Keratinocyte (primary cell): ENCODE data around the gene VPS33B. TPM values are rescaled to one million over a fixed set of nuclear protein-coding genes. Genes with fewer than 3 reads are reported as not detected.

ENCODE experiments used
- DNase-seq: peaks from one replicate; pipeline ENCODE4 v3.0.0-alpha.2; 2011; ENCODE audit warnings: low read depth, missing footprints, low spot score
- FAIRE-seq: peaks from 2 replicates; lab custom pipeline; 2011; peaks lifted over from hg19 to GRCh38; lab: Jason Lieb, UNC
- H2AFZ ChIP-seq: 2 replicates; pipeline ENCODE4 v1.6.0; 2012; ENCODE audit warnings: low read length, control low read depth, inconsistent platforms; ENCODE audit not compliant: control insufficient read depth
- H3K27ac ChIP-seq: 2 replicates; pipeline ENCODE4 v1.5.1; 2011; ENCODE audit warnings: low read length; ENCODE audit not compliant: control insufficient read depth, insufficient read depth
- H3K27me3 ChIP-seq: 3 replicates; pipeline ENCODE4 v1.6.0; 2011; ENCODE audit warnings: low read length; ENCODE audit not compliant: control insufficient read depth, insufficient read depth; ENCODE audit errors: extremely low read depth
- H3K36me3 ChIP-seq, 2 experiments: 2 replicates in 1 of 2; 3 replicates in 1 of 2; pipeline ENCODE4 v1.5.1; 2011; ENCODE audit warnings: low read length in 2 of 2, mild to moderate bottlenecking in 1 of 2; ENCODE audit not compliant: control insufficient read depth in 2 of 2, insufficient read depth in 2 of 2; ENCODE audit errors: extremely low read depth in 1 of 2
- H3K4me1 ChIP-seq: 3 replicates; pipeline ENCODE4 v1.5.1; 2011; ENCODE audit warnings: low read length; ENCODE audit not compliant: control insufficient read depth, insufficient read depth; ENCODE audit errors: extremely low read depth
- H3K4me2 ChIP-seq: 3 replicates; pipeline ENCODE4 v1.6.0; 2011; ENCODE audit warnings: low read depth, low read length; ENCODE audit not compliant: control insufficient read depth, insufficient read depth; ENCODE audit errors: extremely low read depth
- H3K4me3 ChIP-seq, 3 experiments: fragments of 200-600 bp in 1 of 3; sonication (generic) in 1 of 3; 2 replicates in 2 of 3; 3 replicates in 1 of 3; pipeline ENCODE4 v1.5.1; 2011 to 2016; ENCODE audit warnings: low read length in 3 of 3, mild to moderate bottlenecking in 3 of 3, control low read depth in 2 of 3, inconsistent platforms in 1 of 3, low read depth in 1 of 3, mixed read lengths in 1 of 3, mixed run types in 1 of 3, moderate library complexity in 1 of 3; ENCODE audit not compliant: control insufficient read depth in 2 of 3, insufficient read depth in 2 of 3; ENCODE audit errors: extremely low read depth in 1 of 3
- H3K79me2 ChIP-seq: 2 replicates; pipeline ENCODE4 v1.6.0; 2012; ENCODE audit warnings: low read length; ENCODE audit not compliant: control insufficient read depth, insufficient read depth
- H3K9ac ChIP-seq: 3 replicates; pipeline ENCODE4 v1.6.0; 2011; ENCODE audit warnings: low read length; ENCODE audit not compliant: control insufficient read depth, insufficient read depth; ENCODE audit errors: extremely low read depth
- H3K9me1 ChIP-seq: 3 replicates; pipeline ENCODE4 v1.6.0; 2011; ENCODE audit warnings: low read length; ENCODE audit not compliant: control insufficient read depth, insufficient read depth; ENCODE audit errors: extremely low read depth
- H3K9me3 ChIP-seq: 2 replicates; pipeline ENCODE4 v1.5.1; 2012; ENCODE audit warnings: low read depth, low read length; ENCODE audit not compliant: control insufficient read depth
- H4K20me1 ChIP-seq: 3 replicates; pipeline ENCODE4 v1.6.0; 2011; ENCODE audit warnings: low read length; ENCODE audit not compliant: control insufficient read depth, insufficient read depth; ENCODE audit errors: extremely low read depth
- EZH2 ChIP-seq: IDR thresholded peaks from one replicate; pipeline ENCODE4 v1.6.1; 2012; ENCODE audit warnings: inconsistent platforms, mild to moderate bottlenecking, low read length, moderate library complexity
- dilution Hi-C: fragments of 300-500 bp; cut with MboI; formaldehyde crosslinking; loops from one replicate; pipeline ENCODE4 v1.7.0; 2020; ENCODE audit warnings: low sequenced_read_pairs; ENCODE audit not compliant: extremely low pct_ligation_motif_present
- polyA plus RNA-seq, 5 experiments: library from polyadenylated mRNA; depleted of rRNA in 3 of 5; stranded (reverse) in 3 of 5; stranded (forward) in 1 of 5; unstranded in 1 of 5; fragments of >200 nt; gene quantifications; 1 replicate in 1 of 5; 2 replicates in 3 of 5; 3 replicates in 1 of 5; pipeline versions ENCODE4 v1.2.1 to v1.2.3, GENCODE V29; 2011 to 2012; ENCODE audit warnings: missing spikeins in 2 of 5, low read depth in 1 of 5, low replicate concordance in 1 of 5
- TF ChIP-seq, protein P1 (sequence below), 3 experiments: IDR thresholded peaks in 1 of 3; conservative IDR thresholded peaks in 1 of 3; optimal IDR thresholded peaks in 1 of 3; 2 replicates in 2 of 3; 3 replicates in 1 of 3; pipeline versions ENCODE3 to v1.5.1; 2011; ENCODE audit warnings: low read length in 3 of 3, mild to moderate bottlenecking in 3 of 3, moderate library complexity in 2 of 3, control low read depth in 1 of 3, inconsistent platforms in 1 of 3; ENCODE audit not compliant: insufficient read depth in 2 of 3; ENCODE audit errors: extremely low read depth in 1 of 3

Gene VPS33B
- polyA plus RNA-seq, 1 donor (not counting 4 experiments of a cell fraction or from before 2014, with no cell fraction given), result 20.2 TPM

DNA sequence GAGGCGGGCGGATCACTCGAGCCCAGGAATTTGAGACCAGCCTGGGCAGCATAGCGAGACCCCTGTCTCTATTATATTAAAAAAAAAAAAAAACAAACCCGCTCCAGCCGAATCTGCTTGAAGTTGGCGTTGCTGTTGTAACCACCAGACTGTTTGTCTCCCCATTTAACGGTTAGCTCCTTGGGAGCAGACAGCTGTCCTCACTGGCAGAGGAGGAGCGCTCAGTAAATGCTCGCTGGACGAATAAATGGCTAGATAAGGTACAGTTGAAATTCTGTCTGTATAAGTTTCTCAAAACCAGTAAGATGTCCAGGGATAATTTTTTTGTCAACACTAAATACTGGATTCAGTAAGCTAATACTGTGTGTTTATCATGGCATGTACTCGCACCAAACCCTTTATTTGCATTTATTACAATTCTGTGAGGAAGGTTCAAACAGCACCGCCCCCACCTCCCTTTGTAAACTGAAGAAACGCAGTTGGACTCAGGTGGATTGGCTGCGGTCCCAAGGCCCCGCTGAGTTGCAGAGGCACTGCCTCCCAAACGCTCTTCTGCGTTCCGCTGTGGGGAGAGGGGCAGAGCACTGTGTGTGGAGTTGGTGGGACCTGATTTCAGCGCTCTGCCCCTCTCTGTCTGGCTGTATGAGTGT lies 66.6 kb downstream of the VPS33B start:
- DNase-seq, result no peak
- H3K27ac ChIP-seq, result peak overlapping the region; percentile 94
- peak overlapping the region; percentile 95 for H3K9ac ChIP-seq
- peaks cover 16 to 22% of the 10 kb centered on the region in 2 experiments for H3K36me3 ChIP-seq
- H2AFZ ChIP-seq, result no peak overlapping the region
- peak overlapping the region; percentile 87 for H3K4me2 ChIP-seq
- H3K9me3 ChIP-seq, result no peaks in the 10 kb centered on the region
- no peaks in the 10 kb centered on the region for H3K79me2 ChIP-seq
- H3K4me3 ChIP-seq, result peak overlapping the region; percentile 61 to 80 (median 77)
- TF ChIP-seq, protein P1, sequence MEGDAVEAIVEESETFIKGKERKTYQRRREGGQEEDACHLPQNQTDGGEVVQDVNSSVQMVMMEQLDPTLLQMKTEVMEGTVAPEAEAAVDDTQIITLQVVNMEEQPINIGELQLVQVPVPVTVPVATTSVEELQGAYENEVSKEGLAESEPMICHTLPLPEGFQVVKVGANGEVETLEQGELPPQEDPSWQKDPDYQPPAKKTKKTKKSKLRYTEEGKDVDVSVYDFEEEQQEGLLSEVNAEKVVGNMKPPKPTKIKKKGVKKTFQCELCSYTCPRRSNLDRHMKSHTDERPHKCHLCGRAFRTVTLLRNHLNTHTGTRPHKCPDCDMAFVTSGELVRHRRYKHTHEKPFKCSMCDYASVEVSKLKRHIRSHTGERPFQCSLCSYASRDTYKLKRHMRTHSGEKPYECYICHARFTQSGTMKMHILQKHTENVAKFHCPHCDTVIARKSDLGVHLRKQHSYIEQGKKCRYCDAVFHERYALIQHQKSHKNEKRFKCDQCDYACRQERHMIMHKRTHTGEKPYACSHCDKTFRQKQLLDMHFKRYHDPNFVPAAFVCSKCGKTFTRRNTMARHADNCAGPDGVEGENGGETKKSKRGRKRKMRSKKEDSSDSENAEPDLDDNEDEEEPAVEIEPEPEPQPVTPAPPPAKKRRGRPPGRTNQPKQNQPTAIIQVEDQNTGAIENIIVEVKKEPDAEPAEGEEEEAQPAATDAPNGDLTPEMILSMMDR (optimal IDR thresholded peaks at IDR 0.05 in 1 of 3, IDR thresholded peaks at IDR 0.05 in 1 of 3, conservative IDR thresholded peaks at IDR 0.05 in 1 of 3; ENCODE audit: extremely low read depth in 1 of 3, insufficient read depth in 2 of 3, low read length in 3 of 3), result no peak
- TF ChIP-seq EZH2, result no peak
- FAIRE-seq, result no peak
- peaks cover 16% of the 10 kb centered on the region for H3K4me1 ChIP-seq
- dilution Hi-C loops, result no loop called here
- H4K20me1 ChIP-seq, result no peaks in the 10 kb centered on the region
- H3K9me1 ChIP-seq, result no peaks in the 10 kb centered on the region
- H3K27me3 ChIP-seq, result no peaks in the 10 kb centered on the region

DNA sequence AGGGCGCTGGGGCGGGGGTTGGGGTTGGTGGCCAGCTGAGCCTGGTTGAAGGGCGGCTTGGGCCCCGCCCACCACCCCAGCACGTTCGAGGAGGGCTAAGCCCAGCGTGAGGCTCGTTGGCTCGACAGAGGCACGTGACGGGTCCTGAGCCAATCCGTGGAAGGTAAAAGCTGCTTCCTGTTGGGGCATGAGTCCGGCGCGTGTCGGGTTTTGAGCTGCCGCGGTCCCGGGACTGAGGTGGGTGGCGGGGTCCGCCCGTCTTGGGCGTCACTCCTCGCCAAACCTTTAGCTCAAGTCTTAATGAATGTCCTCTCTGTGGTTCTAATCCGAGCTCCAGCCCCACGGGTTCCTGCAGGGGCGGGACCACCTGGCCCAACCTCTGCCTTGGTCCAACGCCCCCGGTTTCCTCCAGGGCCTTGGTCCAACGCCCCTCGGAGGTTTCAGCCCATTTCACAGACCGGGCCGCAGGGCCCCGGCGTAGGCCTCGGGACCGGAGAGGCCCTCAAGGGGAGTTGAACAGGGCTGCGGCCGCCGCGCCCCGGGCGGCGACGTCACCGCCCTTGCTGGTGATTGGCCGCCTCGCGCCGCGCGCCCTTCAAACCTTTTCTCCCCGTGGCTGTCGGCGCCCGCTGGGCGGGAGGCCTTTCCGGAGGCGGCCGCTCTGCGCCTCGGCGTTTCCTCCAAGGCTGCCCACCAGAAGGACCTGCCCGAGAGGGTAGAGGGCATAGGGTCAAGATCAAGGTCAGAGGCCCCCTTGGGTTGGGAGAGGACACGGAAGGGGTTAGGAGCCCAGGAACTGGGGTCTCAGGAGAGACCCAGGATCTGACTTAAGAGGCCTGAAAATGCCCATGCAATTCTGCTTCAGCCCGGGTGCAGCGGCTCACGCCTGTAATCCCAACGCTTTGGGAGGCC lies 67.4 kb downstream of the VPS33B start, which contains the start of gene RCCD1:
Gene RCCD1, plus strand, starts transcription at position 173 of the 912 bp plus-strand sequence. CDS start 1,851 bp downstream, outside the sequence.
- peak; percentile 88 for FAIRE-seq
- TF ChIP-seq EZH2, result no peak
- TF ChIP-seq, protein P1 (optimal IDR thresholded peaks at IDR 0.05 in 1 of 3, IDR thresholded peaks at IDR 0.05 in 1 of 3, conservative IDR thresholded peaks at IDR 0.05 in 1 of 3; ENCODE audit: extremely low read depth in 1 of 3, insufficient read depth in 2 of 3, low read length in 3 of 3), result no peak
- Histone ChIP-seq H3K4me3 (peak within 1 kb of the TSS; percentile 60 to 80 (median 77)), H3K36me3 (peaks cover 16 to 24% of the 10 kb centered on the region in 2 experiments), H2AFZ (peak within 1 kb of the TSS; percentile 88), H3K9me1 (no peaks in the 10 kb centered on the region), H3K27me3 (no peaks in the 10 kb centered on the region), H4K20me1 (no peaks in the 10 kb centered on the region), H3K4me2 (peak within 1 kb of the TSS; percentile 87), H3K27ac (peak within 1 kb of the TSS; percentile 94), H3K79me2 (no peaks in the 10 kb centered on the region), H3K9me3 (no peaks in the 10 kb centered on the region), H3K4me1 (peaks cover 16% of the 10 kb centered on the region), H3K9ac (peak within 1 kb of the TSS; percentile 95)
- dilution Hi-C loops, result no loop called here
- DNase-seq, result peak; percentile 72
